SK-MEL-5 (cell line): Measurements from ENCODE around the gene GMPPA. TPM values are rescaled to one million over a fixed set of nuclear protein-coding genes. Genes with fewer than 3 reads are reported as not detected.

Source experiments
- DNase-seq: peaks from one replicate; pipeline ENCODE4 v3.0.0-alpha.2; 2016; ENCODE audit warnings: low read depth, low spot score
- in situ Hi-C: cut with HindIII; loops from 2 replicates; pipeline ENCODE4 v1.10.0; 2016; ENCODE audit warnings: low sequenced_read_pairs, high pct_unique_total_duplicates, low pct_unique_long_range_greater_than_20kb
- total RNA-seq: library from RNA; depleted of rRNA; stranded (reverse); fragments of >200 nt; shearing (Covaris generic); gene quantifications from 2 replicates; pipeline ENCODE4 v1.2.3, GENCODE V29; 2014

GMPPA gene
- total RNA-seq, 1 experiment from 2014 or later = 64.8 TPM

DNA sequence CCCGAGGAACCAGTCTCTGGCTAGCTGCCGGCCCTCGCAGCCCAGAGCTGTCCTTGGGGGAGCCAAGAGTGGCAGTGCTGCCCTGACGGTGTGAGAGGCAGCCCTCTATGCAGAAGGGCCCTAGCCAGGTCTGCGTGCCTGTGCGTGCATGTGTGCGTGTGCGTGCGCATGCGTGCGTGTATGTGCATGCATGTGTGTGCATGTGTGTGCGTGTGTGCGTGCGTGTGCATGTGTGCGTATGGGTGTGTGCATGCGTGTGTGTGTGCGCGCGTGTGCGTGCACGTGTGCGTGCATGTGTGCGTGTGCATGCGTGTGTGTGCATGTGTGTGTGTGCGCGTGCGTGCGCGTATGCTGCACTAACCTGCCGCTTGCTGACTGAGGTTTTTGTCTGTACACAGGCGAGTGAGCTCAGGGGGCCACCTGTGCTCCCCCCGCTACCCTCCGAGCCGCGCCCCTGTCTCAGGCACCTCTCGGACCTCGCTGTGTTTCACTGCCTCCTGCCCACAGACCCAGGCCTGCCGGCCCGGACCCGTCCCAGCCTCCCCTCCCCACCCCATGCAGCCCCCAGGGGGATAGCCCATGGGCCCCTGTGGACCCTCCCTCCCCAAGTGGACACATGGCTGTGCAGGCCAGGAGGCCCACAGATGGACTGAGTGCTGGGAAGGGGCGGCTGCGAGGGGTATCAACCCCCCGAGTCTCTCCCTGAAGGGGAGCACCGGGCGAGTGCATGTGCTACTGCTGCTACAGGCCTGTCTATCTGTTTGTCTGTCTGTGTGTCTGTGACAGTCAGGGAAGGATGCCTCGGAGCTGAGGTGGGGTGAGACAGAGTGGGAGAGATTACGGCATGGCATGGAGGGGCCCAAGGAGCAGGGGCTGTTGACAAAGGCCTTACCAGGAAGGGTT is 32.8 kb upstream of the GMPPA start:
- in situ Hi-C loops = no loop called here
- DNase-seq = no peak

DNA sequence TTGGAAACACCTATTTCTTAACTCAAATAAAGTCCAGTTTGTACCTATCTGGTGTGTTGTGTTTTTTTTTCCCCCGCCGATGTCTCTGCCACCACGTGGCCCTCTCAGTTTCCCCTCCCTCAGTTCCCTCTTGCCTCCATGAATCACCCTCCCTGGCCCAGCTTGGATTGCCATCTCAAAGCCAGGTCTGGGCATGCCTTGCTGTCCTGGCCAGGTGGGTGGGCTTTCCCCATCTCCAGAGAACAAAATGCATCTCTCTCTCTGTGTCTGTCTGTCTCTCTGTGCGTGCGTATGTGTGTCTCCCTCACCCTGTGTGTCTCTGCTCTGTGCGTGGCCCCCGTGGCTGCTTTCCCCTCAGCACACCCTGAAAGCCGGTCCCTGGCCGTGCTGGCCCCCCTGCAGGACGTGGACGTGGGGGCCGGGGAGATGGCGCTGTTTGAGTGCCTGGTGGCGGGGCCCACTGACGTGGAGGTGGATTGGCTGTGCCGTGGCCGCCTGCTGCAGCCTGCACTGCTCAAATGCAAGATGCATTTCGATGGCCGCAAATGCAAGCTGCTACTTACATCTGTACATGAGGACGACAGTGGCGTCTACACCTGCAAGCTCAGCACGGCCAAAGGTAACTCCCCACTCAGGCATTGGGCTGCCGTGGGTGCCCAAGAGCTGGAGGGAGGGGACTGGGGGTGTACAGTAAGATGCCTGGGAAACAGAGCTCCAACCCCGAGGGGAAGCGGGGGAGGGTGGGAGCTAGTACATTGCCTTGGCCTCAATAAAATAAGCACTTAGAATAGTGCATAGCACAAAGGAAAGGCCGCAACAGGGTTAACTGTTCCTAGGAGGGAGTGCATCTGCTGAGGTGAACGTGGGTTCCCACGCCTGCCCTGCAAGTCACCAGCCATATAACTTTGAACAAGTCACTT is 31.6 kb upstream of the GMPPA start:
- no peak for DNase-seq
- in situ Hi-C loops = no loop called here

- no peak for DNase-seq
- in situ Hi-C loops = no loop called here
These were observed 31.0 kb upstream of the GMPPA start for GRCh38 chr2:219467736-219468075.

- no peak for DNase-seq
These were observed 30.1 kb upstream of the GMPPA start for GRCh38 chr2:219468410-219469185.

DNA sequence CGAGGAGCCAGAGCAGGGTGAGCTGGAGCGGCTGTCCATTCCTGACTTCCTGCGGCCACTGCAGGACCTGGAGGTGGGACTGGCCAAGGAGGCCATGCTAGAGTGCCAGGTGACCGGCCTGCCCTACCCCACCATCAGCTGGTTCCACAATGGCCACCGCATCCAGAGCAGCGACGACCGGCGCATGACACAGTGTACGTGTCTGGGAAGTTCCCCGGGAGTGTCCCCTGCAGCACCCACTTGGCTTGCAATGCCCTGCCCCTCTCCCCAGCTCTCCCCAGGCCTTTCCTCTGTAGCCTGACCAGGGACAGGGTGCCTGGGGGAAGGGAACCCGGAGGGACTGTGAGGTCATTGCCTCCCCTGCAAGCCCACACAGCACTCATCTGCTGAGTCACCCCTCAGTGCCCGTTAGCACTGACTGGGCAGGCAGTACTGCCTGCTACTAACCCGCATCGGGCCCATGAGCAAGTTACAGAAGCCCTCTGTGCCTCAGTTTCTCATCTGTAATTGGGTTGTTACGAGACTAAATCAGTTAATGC is 29.4 kb upstream of the GMPPA start:
- in situ Hi-C loops = no loop called here
- DNase-seq = no peak

More at GRCh38 chr2:219468410-219469185, 30.1 kb upstream of the GMPPA start:
- in situ Hi-C loops = no loop called here

- in situ Hi-C loops = no loop called here
- DNase-seq = no peak
These were observed 28.3 kb upstream of the GMPPA start for GRCh38 chr2:219470429-219470828.

- DNase-seq = no peak
- in situ Hi-C loops = no loop called here
These were observed 27.0 kb upstream of the GMPPA start for GRCh38 chr2:219471476-219472371.

DNA sequence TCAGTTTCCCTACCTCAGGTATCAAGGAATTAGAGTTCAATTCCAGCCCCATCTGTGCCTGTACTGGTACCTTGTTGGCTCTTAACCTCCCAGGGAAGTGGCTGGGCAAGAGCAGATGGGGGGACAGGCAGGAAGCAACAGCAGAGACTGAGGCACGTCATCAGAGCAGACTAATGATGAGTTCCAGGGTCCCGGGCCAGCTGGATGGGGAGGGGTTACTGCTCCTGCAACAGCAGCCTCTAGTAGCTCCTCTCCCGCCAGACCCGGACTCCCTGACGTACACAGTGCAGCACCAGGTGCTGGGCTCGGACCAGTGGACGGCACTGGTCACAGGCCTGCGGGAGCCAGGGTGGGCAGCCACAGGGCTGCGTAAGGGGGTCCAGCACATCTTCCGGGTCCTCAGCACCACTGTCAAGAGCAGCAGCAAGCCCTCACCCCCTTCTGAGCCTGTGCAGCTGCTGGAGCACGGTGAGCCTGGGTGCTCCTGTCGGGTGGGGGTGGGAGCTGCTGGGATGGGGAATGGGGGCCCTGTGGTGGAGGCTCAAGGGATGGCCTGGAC is 26.0 kb upstream of the GMPPA start:
- in situ Hi-C loops = no loop called here
- no peak for DNase-seq

DNA sequence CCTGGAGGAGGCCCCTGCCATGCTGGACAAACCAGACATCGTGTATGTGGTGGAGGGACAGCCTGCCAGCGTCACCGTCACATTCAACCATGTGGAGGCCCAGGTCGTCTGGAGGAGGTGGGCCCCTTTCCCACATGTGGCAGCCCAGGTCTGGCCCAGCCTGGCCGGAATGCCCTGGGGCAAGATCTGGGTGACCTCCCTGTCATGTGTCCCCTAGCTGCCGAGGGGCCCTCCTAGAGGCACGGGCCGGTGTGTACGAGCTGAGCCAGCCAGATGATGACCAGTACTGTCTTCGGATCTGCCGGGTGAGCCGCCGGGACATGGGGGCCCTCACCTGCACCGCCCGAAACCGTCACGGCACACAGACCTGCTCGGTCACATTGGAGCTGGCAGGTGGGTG is 25.2 kb upstream of the GMPPA start:
- DNase-seq = no peak
- in situ Hi-C loops = no loop called here

DNA sequence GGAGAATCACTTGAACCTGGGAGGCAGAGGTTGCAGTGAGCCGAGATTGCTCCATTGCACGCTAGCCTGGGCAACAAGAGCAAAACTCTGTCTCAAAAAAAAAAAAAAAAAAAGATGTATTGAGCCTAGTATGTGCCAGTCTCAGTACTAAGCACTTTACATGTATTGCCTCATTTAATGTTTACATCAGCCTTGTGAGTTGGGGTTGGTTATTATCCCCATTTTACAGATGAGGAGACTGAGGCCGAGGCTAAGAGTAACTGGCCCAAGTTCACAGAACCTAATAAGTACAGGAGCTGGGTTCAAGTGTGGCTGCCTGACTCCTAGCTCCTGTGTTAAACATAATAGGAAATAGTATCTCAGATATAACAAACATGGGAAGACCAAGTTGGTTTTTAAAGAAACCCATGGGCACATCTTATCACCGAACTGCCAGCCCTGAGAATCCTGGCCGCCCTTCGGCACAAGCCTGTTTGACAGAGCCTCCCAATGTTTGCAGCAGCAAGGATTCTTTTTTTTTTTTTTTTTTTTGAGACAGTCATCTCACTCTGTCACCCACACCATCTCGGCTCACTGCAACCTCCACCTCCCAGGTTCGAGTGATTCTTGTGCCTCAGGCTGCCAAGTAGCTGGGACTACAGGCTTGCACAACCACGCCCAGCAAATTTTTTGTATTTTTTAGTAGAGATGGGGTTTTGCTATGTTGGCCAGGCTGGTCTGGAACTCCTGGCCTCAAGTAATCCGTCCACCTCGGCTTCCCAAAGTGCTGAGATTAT is 24.2 kb upstream of the GMPPA start:
- DNase-seq = no peak

GRCh38 chr2:219475278-219475677 is 23.4 kb upstream of the GMPPA start:
- no peak for DNase-seq
- in situ Hi-C loops = no loop called here

More for the DNA sequence above, 24.2 kb upstream of the GMPPA start:
- in situ Hi-C loops = no loop called here

GRCh38 chr2:219475697-219476651 is 22.7 kb upstream of the GMPPA start:
- DNase-seq = peak; percentile 61
- in situ Hi-C loops = no loop called here

- DNase-seq = no peak
- in situ Hi-C loops = no loop called here
These were observed 22.0 kb upstream of the GMPPA start for GRCh38 chr2:219476652-219477151.

GRCh38 chr2:219477179-219477578 is 21.5 kb upstream of the GMPPA start:
- in situ Hi-C loops = no loop called here
- DNase-seq = no peak

- in situ Hi-C loops = no loop called here
- no peak for DNase-seq
These were observed 20.9 kb upstream of the GMPPA start for GRCh38 chr2:219477815-219478214.
